HG03159 (cell line): Measurements from ENCODE around the gene PDE4B.

ENCODE experiments used
- ATAC-seq: cut with Tn5 transposase; IDR thresholded peaks from one replicate; pipeline ENCODE4 v1.9.1; 2021; ENCODE audit warnings: mild to moderate bottlenecking, moderate library complexity; ENCODE audit not compliant: unreplicated experiment

Gene PDE4B

GRCh38 chr1:65880611-65881010 is 87.9 kb downstream of the PDE4B start:
- ATAC-seq = no peak

GRCh38 chr1:65881067-65881594 is 88.4 kb downstream of the PDE4B start:
- no peak for ATAC-seq

- ATAC-seq = no peak
Observed at GRCh38 chr1:65882076-65882475, 89.4 kb downstream of the PDE4B start.

- no peak for ATAC-seq
Observed at GRCh38 chr1:65889441-65889840, 96.7 kb downstream of the PDE4B start.

- ATAC-seq = no peak
Observed at GRCh38 chr1:65890201-65890843, 97.6 kb downstream of the PDE4B start.

GRCh38 chr1:65894738-65895605 is 102.3 kb downstream of the PDE4B start:
- peak; percentile 95 for ATAC-seq

- ATAC-seq = no peak
Observed at GRCh38 chr1:65896721-65897120, 104.0 kb downstream of the PDE4B start.

- no peak for ATAC-seq
Observed at GRCh38 chr1:65897485-65897884, 104.8 kb downstream of the PDE4B start.

- ATAC-seq = no peak
Observed at GRCh38 chr1:65904681-65905083, 112.0 kb downstream of the PDE4B start.

- ATAC-seq = no peak
Observed at GRCh38 chr1:65910432-65910831, 117.7 kb downstream of the PDE4B start.

- ATAC-seq = no peak
Observed at GRCh38 chr1:65911679-65912078, 119.0 kb downstream of the PDE4B start.

- ATAC-seq = no peak
Observed at GRCh38 chr1:65918564-65918963, 125.9 kb downstream of the PDE4B start.

- no peak for ATAC-seq
Observed at GRCh38 chr1:65921446-65921845, 128.8 kb downstream of the PDE4B start.

GRCh38 chr1:65924471-65924870 is 131.8 kb downstream of the PDE4B start:
- no peak for ATAC-seq

GRCh38 chr1:65938506-65938905 is 145.8 kb downstream of the PDE4B start:
- ATAC-seq = no peak

GRCh38 chr1:65939191-65939590 is 146.5 kb downstream of the PDE4B start:
- no peak for ATAC-seq

GRCh38 chr1:65939636-65940035 is 146.9 kb downstream of the PDE4B start:
- no peak for ATAC-seq

GRCh38 chr1:65940126-65940525 is 147.4 kb downstream of the PDE4B start:
- no peak for ATAC-seq

GRCh38 chr1:65942476-65942875 is 149.8 kb downstream of the PDE4B start:
- peak; percentile 59 for ATAC-seq

GRCh38 chr1:65946376-65946775 is 153.7 kb downstream of the PDE4B start:
- no peak for ATAC-seq

GRCh38 chr1:65946960-65947359 is 154.3 kb downstream of the PDE4B start:
- ATAC-seq = no peak

GRCh38 chr1:65948609-65949229 is 156.0 kb downstream of the PDE4B start:
- ATAC-seq = no peak
